Muscle of leg (tissue), 11 donors: ENCODE data around the gene PTDSS2. TPM values are rescaled to one million over a fixed set of nuclear protein-coding genes. Genes with fewer than 3 reads are reported as not detected.
"Not testable (repeated sequence)": the region's sequence is repeated elsewhere in the genome, so short reads cannot be mapped to it uniquely, and the experiment has no call there.

Source experiments
- DNase-seq: peaks from one replicate; pipeline ENCODE4 v3.0.0; 2013
- H3K27ac ChIP-seq: one replicate; pipeline ENCODE4 v1.5.1; 2013; ENCODE audit warnings: mild to moderate bottlenecking, low read length, control low read depth
- H3K27me3 ChIP-seq: one replicate; pipeline ENCODE4 v1.6.1; 2013; ENCODE audit warnings: low read length; ENCODE audit not compliant: control insufficient read depth, insufficient read depth
- H3K36me3 ChIP-seq: one replicate; pipeline ENCODE4 v1.6.1; 2013; ENCODE audit warnings: low read length; ENCODE audit not compliant: control insufficient read depth, insufficient read depth
- H3K4me1 ChIP-seq: one replicate; pipeline ENCODE4 v1.6.1; 2013; ENCODE audit warnings: low read length; ENCODE audit not compliant: control insufficient read depth, insufficient read depth
- H3K4me3 ChIP-seq: one replicate; pipeline ENCODE4 v1.5.1; 2013; ENCODE audit warnings: low read length, control low read depth
- H3K9me3 ChIP-seq: replicated peaks from 2 replicates; pipeline ENCODE4 v1.6.1; 2013; ENCODE audit warnings: low read depth, low read length; ENCODE audit not compliant: control insufficient read depth
- WGBS: methylation state at CpG from one replicate; pipeline ENCODE4 v1.1.5; 2013; ENCODE audit warnings: missing lambda C conversion rate; ENCODE audit not compliant: insufficient coverage; 5-methylcytosine and 5-hydroxymethylcytosine counted together
- polyA plus RNA-seq, 8 donors: library from polyadenylated mRNA; unstranded; fragments of 120-200 nt; gene quantifications; one replicate each; pipeline versions ENCODE4 v1.2.1 to v1.2.3, GENCODE V29; 2013; ENCODE audit warnings: inconsistent platforms in 1 of 8, low replicate concordance in 1 of 8; ENCODE audit not compliant: insufficient read length in 8 of 8, insufficient read depth in 1 of 8
- total RNA-seq: library from RNA; stranded (reverse); fragments of 120-200 nt; gene quantifications from one replicate; pipeline ENCODE4 v1.2.4, GENCODE V29; 2013

Gene PTDSS2
- total and polyA plus RNA-seq, 9 donors: 19.4 to 47.2 (median 29.9) TPM

GRCh38 chr11:506238-506994 is 56.3 kb downstream of the PTDSS2 start:
- under 1% methylated on average over 58 of the region's 71 CpGs for WGBS
- peaks cover 34% of the 10 kb centered on the region for H3K36me3 ChIP-seq
- H3K4me1 ChIP-seq: peaks cover 42% of the 10 kb centered on the region
- H3K9me3 ChIP-seq: no peaks in the 10 kb centered on the region
- peak overlapping the region; percentile 99 for H3K4me3 ChIP-seq
- DNase-seq: peak; percentile 99
- H3K27me3 ChIP-seq: no peaks in the 10 kb centered on the region
- peak overlapping the region; percentile 100 for H3K27ac ChIP-seq

- under 1% methylated on average over 78 of the region's 93 CpGs for WGBS
- peaks cover 41% of the 10 kb centered on the region for H3K4me1 ChIP-seq
Observed at GRCh38 chr11:506995-507726, 57.1 kb downstream of the PTDSS2 start, which contains the start of gene RNH1. TSS of gene RNH1 (minus strand) at chr11:507242. CDS start at chr11:502162, 5,080 bp downstream.

GRCh38 chr11:507727-508515 is 57.8 kb downstream of the PTDSS2 start:
- peak overlapping the region; percentile 71 for H3K27ac ChIP-seq
- no peaks in the 10 kb centered on the region for H3K9me3 ChIP-seq
- H3K4me3 ChIP-seq: peak overlapping the region; percentile 59
- DNase-seq: no peak
- H3K27me3 ChIP-seq: no peaks in the 10 kb centered on the region
- peaks cover 34% of the 10 kb centered on the region for H3K4me1 ChIP-seq
- WGBS: 22% methylated on average over 25 of the region's 45 CpGs
- peaks cover 33% of the 10 kb centered on the region for H3K36me3 ChIP-seq

More at GRCh38 chr11:506995-507726, 57.1 kb downstream of the PTDSS2 start, which contains the start of gene RNH1:
- no peaks in the 10 kb centered on the region for H3K27me3 ChIP-seq
- H3K27ac ChIP-seq: peak within 1 kb of the TSS; percentile 100
- H3K4me3 ChIP-seq: peak within 1 kb of the TSS; percentile 99
- H3K36me3 ChIP-seq: peaks cover 29% of the 10 kb centered on the region
- H3K9me3 ChIP-seq: no peaks in the 10 kb centered on the region
- peak; percentile 96 for DNase-seq

- no peak for DNase-seq
- H3K4me3 ChIP-seq: no peak overlapping the region
- H3K27ac ChIP-seq: no peak overlapping the region
- peaks cover 28% of the 10 kb centered on the region for H3K4me1 ChIP-seq
- 100% methylated on average over 1 of the region's 5 CpGs for WGBS
- H3K36me3 ChIP-seq: peaks cover 34% of the 10 kb centered on the region
- no peaks in the 10 kb centered on the region for H3K27me3 ChIP-seq
- H3K9me3 ChIP-seq: no peaks in the 10 kb centered on the region
Observed at GRCh38 chr11:508956-509355, 58.9 kb downstream of the PTDSS2 start.

- no peaks in the 10 kb centered on the region for H3K9me3 ChIP-seq
- peaks cover 42% of the 10 kb centered on the region for H3K36me3 ChIP-seq
- WGBS: 92% methylated on average over 25 of the region's 29 CpGs
- DNase-seq: peak; percentile 3
- H3K27ac ChIP-seq: no peak overlapping the region
- H3K4me3 ChIP-seq: no peak overlapping the region
- H3K4me1 ChIP-seq: peaks cover 3% of the 10 kb centered on the region
- no peaks in the 10 kb centered on the region for H3K27me3 ChIP-seq
Observed at GRCh38 chr11:512761-513595, 62.9 kb downstream of the PTDSS2 start.

GRCh38 chr11:514606-515005 is 64.5 kb downstream of the PTDSS2 start:
- H3K36me3 ChIP-seq: peaks cover 32% of the 10 kb centered on the region
- peaks cover 6% of the 10 kb centered on the region for H3K4me1 ChIP-seq
- no peaks in the 10 kb centered on the region for H3K9me3 ChIP-seq
- DNase-seq: no peak
- H3K4me3 ChIP-seq: no peak overlapping the region
- H3K27me3 ChIP-seq: no peaks in the 10 kb centered on the region
- H3K27ac ChIP-seq: no peak overlapping the region
- WGBS: 93% methylated on average over 9 of the region's 10 CpGs

- H3K4me1 ChIP-seq: peaks cover 6% of the 10 kb centered on the region
- H3K36me3 ChIP-seq: peaks cover 28% of the 10 kb centered on the region
- H3K27me3 ChIP-seq: no peaks in the 10 kb centered on the region
- DNase-seq: no peak
- WGBS: 93% methylated on average over 3 of the region's 6 CpGs
- H3K9me3 ChIP-seq: no peaks in the 10 kb centered on the region
- no peak overlapping the region for H3K4me3 ChIP-seq
- H3K27ac ChIP-seq: no peak overlapping the region
Observed at GRCh38 chr11:515131-515530, 65.1 kb downstream of the PTDSS2 start.

- Histone ChIP-seq H3K36me3 (peaks cover 19% of the 10 kb centered on the region), H3K27me3 (no peaks in the 10 kb centered on the region), H3K27ac (no peak overlapping the region), H3K9me3 (no peaks in the 10 kb centered on the region), H3K4me3 (no peak overlapping the region), H3K4me1 (peaks cover 6% of the 10 kb centered on the region)
- no peak for DNase-seq
- no CpG with 5 or more reads among the region's 4 CpGs for WGBS
Observed at GRCh38 chr11:516400-516799, 66.3 kb downstream of the PTDSS2 start.

GRCh38 chr11:516918-517685 is 67.0 kb downstream of the PTDSS2 start:
- not testable (repeated sequence) for H3K27me3 ChIP-seq, H3K4me1 ChIP-seq, H3K9me3 ChIP-seq, H3K27ac ChIP-seq, H3K4me3 ChIP-seq
- 98% methylated on average over 28 of the region's 43 CpGs for WGBS
- peak; percentile 2 for DNase-seq
- peaks cover 15% of the 10 kb centered on the region for H3K36me3 ChIP-seq
